GM20431 (cell line): Measurements from ENCODE around the gene PPP1R9B.

Experiments
- in situ Hi-C: fragments of 300-500 bp; cut with MseI, MboI; formaldehyde crosslinking; loops from one replicate; pipeline ENCODE4 v1.15.0; 2020; ENCODE audit warnings: low sequenced_read_pairs; ENCODE audit not compliant: unreplicated experiment

The PPP1R9B gene

DNA sequence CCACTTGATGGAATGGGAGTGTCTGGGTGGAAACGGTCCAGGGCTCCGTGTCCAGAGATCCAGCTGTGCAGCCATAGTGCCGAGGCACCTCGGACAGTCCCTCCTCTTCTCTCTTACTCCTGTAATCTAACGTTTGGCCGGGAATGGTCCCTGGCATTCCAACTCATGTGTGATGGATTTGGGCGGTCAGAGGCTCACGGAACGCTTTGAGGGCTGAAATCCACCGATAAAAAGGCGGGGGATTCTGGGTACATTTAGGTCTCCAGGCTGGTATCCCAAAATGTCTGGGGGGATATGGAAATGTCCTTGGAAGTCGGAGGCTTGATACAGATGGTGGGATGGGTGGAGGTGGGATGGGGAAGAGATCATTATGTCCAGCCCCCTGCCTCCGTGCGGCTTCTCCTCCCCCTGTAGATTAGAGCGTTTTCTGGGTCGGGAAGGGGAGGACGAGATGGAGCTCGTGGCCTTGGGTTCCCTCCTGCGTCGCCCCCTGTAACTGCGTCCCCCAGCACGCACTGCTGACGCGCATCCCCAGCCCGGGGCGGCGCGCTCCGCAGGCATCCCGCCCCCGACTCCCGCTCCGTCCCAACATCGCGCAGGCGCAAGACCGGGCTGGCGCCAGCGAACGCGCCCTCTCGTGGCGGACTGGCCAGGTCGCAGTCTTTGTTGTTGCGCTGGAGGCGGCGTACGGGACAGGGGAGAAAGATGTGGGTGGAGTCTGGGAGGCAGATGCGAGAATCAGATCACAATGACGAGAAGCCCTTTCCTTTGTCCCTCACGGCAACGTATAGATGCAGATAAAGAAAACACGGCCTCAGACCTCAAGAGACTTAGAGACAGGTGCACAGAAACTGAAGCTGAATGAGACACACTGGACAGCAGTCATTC lies 10.8 kb upstream of the PPP1R9B start:
- in situ Hi-C loops = no loop called here

DNA sequence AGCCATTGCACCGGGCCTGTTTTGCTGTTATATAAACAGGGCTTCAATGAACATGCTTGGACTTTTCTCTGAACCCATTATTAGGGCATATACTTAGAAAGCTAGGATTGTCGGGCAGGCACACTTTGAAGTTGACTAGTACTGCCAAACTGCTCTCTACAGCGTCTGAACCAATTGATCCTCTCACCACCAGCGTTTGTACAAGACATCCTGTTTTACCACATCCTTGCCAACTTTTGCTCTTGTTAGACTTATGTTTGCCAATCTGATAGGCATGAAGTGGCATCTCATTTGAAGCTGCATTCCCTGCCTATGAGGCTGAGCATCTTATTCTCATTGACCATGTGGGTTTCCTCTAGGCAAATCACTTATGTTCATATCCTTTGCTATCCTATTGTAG lies 7.4 kb upstream of the PPP1R9B start:
- in situ Hi-C loops = no loop called here

DNA sequence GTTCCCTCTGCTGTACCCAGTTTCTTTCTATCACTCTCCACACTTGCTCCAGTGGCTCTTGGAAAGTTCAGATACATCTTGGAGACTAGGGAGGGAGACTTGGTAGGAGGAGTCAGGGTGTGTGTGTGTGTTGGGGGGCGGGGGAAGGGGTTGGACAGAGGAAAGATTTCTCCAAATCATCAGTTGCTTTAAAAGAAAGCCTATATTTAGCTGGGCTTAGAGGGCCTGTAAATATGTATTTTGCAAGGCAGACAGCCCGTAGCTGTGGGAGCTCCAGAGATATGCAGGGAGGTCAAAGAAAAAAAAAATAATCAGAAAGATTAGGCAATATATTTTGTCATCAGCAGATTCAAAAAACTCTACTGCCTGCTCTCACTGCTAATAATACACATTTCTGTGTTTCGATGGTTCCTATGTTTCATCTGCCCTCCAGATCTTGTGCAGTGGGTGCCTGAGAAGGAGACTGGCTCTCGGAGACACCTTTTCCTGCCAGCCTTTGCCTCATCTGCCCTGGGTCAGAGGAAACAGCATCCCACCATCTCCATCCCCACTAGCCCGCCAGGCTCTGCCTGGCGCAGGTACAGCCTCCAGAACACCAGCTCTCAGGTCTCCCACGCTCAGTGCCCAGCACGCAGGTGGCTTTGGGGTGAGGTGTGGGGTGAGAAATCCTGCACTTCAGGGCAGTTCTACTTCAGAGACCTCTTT lies 4.8 kb upstream of the PPP1R9B start:
- in situ Hi-C loops = no loop called here

DNA sequence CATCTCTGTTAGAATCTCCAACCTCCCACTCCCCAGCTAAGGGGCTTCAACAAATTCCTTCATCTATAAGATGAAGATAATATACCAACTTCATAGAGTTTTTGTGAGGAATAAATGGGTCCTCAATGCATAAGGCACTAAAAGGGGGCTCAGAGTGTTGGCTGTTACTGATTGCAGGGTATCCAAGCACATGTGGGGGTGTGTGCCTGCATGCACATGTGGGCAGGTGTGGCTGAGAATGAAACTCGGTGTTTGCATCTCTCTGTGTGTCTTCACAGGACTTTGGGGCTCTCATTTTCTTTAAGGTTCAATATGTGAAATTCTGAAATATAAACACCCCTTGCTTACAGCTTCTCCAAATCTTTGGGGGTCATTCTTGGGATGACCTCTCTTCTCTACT lies 4.1 kb upstream of the PPP1R9B start:
- in situ Hi-C loops = no loop called here

DNA sequence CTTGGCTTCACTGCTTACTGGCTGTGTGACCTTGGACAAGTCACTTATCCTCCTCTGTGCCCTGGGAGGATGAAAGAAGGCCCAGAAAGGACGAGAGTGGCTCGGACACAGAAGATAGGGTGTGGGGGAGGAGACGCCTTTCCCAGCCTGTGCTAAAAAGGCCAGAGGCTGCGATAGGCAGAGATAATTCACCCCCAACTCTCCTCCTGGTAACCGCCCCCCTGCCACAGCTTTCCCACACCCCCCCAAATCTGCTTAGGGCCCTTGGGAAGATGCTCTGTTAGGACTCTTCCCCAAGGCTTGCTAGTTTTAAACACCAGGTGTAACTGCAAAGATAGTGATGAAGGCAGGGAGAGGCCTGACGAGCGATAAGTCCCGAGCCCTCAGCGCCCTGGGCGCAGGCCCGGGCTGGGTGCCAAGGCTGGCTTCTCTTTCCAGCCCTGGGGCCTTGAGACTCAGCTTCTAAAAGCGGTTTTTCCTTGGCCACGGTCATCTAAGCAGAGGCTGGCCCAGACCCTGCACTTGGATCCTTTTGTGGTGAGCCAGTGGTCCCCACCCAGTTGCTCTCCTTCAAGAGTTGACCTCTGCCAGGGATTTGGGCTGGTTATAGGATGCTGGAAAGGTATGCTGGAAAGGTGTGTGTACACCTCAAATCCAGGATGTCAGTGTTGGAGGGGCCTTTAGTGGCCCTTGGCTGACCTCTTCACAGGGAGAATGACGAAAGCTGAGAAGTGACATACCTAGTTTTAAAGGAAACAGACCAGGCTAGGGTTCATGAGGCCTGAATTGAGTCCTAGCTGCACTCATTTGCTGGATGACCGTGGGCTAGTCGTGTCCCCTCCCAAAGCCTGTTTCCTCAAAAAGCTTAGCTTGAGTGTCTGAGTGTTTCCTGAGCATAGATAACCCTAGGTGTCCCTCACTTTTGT lies 3.4 kb upstream of the PPP1R9B start:
- in situ Hi-C loops = no loop called here

DNA sequence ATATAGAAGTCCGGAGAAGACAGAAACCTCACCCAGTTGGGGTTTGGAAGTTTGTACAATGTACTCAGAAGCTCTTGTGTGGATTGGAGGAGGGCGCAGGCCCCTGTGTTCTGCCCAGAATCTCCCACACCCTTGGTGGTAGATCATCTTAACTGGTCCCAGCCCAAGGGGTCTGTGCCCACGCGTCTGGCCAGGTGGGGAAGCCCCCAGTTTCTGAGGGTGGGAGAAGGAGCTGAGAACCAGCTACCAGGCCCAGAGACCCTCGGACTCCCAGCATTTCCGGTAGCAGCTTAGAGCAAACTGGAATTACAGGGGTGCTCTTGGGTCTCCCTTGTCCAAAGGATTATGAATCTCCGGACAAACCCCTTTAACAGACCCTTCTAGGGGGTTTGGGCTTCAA lies 2.3 kb upstream of the PPP1R9B start:
- in situ Hi-C loops = no loop called here

DNA sequence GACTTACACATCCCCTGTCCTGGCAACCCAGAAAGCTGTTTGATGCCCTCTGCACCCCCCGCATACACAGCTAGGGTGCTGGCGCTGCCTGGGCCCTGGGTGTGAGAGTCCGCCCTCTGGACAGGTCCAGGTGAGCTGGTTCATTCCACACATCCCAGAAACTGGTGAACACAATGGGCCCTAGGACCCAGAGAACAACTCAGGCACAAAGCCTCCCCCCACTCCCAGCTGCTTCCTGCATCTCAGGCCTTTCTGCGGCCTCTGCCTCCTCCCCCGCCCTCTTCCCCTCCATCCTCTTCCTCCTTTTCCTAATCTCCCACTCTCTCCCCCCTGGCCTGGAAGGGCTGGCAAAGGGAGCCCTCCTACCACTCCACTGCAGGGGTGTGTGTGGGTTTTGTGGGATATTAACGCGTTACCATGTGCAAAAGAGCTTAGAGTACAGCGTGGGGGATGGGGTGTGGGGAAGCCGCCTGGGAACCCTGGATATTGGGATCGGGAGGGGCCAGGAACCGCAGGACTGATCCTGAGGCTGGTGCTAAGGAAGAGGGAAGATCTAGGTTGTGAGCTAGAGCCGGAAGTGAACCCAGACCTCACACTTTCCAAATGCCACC lies 1.6 kb upstream of the PPP1R9B start:
- in situ Hi-C loops = no loop called here

DNA sequence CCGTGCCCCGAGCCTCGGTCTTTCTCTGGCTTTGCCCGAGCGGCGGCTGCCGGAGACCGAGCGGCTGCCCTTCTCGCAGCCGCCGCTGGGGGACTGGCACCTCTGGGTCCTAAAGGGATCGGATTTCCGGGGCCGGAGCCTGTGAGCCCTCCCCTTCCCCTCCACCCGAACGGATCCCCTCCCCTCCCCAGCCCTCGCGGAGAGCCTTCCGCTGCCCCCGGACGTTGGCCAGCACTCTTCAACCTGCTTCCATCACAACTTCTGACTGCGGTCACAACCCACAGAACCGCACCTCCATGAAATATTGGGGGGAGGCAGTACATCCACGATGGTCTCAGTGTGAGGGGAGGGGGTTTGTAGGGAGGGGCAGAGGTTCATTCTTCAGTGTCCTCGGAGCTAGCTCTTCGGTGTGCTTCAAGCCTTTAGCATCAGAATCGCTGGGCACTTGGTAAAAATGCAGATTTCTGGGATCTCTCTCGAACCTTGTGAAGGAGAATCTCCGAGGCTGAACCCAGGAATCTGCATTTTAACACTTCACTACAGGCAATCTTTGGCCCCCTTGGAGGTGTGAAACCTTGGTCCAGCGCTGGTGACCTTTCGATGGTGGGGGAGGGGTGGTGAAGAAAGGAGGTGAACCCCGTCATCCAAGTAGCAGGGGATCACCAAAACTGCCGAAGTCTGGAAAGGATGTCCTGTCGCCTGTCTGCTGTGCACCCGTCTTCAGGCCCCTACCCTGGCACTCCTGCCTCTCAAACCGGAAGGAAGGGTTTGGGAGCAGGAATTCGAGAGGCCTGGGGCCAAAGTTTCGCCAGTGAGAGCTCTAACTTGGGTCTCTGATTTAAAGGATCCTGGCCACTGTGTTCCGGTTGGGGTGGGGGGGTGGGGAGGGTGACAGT lies 812 bp upstream of the PPP1R9B start:
- in situ Hi-C loops = no loop called here

DNA sequence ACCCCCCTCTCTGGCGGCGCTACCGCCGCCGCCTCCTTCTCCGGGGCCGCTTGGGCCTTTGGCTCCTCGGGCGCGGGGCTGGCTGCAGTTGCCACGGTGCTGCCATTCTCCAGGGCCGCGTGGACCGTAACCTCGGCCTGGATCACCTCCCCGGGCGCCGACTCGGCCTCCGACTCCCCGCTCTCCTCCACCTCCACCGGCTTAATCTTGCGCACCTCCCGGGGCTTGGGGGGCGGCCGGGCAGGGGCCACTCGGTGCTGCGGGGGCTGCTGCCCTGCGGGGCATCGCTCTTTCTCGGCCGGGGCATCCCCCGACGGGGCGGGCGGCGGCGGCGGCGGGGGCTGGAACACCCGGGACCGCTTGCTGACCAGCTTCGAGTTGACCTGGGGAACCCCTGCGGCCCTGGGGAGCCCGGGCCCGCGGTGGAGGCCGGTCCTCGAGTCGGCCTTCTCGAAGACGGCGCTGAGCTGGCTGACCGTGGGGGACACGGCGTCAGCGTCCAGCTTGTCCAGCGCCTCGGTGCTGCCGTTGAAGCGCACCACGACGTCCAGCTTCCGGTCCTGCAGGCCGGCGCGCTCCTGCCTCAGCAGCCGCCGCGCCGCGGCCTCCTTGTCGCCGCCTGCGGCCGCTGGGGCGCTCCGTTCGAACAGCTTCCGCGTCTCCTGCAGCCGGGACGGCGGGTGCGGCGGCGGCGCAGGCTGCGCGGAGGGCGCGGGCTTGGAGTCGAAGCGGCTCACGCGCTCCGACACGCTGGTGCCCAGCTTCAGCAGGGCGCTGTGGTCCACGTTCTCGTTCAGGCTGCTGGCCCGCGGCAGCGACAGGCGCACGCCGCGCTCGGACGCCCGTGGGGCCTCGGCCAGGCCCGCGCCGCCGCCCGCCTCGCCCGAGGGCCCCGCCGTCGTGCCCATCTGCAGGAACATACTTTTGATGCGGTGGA lies 792 bp downstream of the PPP1R9B start:
- in situ Hi-C loops = no loop called here

DNA sequence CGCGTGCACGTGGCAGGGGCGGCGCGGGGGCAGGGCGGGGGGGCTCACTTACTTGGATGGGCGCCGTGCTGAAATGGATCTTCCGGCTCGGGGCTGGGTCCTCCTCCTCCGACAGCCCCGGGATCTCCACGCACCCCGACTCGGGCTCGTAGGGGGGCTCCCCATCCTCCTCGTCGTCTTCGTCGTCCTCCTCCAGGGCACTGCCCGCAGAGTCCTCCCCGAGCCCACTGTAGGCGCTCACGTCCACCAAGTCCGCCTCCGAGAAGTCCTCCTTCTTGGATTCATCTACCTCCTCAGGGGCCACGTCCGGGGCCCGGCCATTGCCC lies 1.4 kb downstream of the PPP1R9B start:
- in situ Hi-C loops = no loop called here

DNA sequence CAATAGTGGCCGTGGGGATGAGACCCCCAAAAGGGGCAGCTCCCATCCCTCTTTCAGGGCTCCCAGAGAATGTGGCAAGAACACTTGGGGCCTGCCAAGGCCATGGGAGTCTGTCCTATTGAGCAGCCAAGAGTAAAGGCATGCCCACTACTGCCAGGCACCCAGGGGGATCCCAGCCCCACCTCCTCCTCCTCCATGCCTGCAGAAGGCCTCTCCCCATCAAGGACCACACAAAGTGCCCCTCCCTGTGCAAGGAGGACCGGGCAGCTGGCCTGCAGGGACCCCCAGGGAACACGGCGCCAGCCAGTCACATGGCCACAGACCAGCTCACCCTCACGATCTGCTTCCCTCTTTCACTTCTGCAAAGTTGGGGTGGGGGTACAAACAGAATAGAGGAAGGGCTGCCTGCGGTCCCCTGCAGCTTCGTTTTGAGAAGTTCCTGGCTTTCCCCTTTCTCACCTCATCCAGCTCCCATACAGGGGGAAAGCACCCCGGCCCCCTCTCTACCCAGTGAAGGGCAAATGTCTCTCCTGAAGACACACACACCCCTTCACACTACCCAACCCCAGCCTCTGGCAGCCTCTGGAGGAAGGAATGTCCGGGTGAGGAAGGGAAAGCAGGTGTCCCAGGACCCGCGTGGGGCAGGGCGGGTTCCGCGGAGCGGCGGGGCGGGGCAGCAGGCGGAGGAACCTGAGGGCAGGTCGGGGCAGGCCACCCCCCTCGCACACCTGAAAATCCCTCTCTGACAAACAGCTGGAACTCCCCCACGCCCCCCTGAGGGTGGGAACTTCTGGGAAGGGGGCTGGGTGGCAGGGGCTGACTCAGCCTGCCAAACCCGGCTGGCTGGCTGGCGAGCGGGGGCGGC lies 2.0 kb downstream of the PPP1R9B start:
- in situ Hi-C loops = no loop called here

DNA sequence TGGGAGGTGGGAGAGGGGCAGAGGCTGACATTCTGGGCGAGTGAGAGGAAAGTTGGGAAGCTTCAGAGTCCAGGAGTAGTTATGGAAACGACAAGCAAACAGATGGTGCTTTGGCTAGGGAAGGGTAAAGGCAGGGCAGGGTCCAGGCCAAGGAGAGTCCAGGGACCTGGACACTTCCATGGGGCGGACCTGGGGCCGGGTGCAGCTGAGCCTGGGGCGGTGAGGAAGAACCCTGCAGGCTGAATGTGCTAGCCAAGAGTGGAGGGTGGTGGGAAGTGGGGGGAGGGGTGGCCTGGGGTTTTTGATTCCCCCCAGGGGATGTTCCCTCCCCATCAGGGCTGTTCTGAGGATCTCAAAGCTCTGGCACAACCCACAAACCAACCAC lies 2.6 kb downstream of the PPP1R9B start:
- in situ Hi-C loops = no loop called here

DNA sequence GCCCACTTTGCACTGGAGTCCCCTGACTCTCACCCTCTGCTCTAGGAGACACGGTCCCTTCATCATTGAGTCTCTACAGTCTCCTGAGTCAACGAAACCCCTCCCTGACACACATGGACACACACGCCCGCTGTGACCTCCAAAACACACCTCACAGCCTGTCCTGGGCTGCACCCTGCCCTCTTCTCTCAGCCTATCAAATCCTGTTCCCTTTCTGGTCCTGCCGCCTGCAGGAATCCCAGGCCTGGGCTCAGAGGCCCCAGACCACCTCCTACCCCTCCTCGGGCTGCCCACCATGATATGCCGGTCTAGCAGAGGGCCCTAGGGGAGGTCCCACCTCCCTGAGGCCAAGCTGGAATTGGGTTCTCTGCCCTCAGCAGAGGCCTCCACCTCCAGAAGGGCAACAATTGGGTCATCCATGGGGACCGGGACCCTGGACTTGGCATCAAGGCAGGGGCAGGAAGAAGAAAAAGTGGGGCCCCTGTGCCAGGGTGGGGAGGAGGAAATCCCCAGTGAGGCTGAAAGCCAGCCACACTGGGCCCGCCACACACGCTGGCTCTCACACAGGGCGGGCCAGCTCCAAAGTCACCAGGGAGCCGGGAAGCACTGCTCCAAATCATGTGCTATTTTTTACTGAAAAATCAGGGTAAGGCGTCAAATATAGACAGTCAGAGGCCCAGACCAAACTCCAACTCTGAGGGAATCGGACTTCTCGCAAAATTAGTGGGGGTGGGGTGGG lies 3.4 kb downstream of the PPP1R9B start:
- in situ Hi-C loops = no loop called here

DNA sequence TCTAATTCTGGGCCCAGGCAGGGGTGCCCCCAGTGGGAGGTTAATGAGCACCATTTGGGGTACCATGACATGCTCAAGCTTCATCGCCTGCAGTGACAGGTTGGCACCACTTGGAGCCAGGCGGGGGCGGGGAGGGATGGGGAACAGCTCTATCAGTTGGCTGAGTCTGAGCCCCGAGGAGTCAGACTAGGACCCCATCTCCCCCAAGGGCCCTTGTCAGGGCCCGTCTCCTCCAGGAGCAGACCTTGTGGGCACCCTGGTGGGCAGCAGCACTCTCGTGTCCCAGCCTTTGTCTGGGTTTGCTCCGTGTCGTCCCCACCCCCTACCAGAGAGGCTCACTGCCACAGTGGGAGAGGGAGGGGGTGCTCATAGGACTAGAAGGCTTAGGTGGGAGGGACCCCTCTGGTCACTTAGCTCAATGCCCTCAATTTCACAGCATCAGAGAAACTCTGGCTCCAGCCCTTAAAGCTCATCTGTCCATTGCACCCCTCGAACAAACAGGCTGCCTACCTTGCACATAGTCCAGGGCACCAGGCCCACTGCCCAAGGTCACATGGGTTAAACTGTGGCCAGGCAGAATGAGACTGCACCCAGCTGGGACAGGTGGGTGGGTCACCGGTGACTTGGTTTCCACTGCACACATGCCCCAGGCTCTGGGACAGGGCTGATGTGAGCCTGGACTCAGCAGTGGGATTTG lies 4.1 kb downstream of the PPP1R9B start:
- in situ Hi-C loops = no loop called here

DNA sequence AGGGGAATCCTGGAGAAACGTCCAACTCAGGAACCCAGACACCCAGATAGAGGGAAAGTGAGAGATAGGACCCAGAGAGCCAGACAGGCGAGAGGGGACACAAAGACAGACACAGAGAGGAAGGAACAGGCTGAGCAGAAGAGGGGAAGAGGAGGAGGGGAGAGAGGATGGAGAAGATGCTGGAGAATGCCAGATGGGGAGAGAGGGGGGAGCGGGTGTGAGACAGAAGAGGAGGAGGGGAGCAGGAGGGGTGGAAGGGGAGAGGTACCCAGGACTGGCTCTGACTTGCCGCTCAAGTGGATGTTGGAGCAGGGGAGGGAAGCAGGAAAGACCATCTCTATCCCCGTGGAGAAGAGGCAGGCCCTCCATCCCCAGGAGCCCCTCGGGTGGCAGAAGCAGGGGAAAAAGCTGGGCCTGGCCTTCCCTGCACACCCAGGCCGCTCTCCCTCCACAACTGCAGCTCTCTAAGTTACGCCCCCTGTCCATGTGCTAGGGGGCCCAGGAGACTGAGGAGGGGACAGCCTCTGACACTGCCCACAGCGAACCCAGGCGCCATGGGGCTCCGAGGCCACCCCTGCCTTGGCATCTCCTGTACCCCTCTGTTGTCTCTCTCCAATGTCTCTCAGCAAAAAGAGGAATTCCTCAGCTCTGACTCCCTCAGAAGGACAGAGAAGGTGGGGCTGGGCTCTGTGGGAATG lies 4.8 kb downstream of the PPP1R9B start:
- in situ Hi-C loops = no loop called here
